GM23248 (cell line): Measurements from ENCODE around the gene TRIM72. TPM values are rescaled to one million over a fixed set of nuclear protein-coding genes. Genes with fewer than 3 reads are reported as not detected.

Source experiments
- DNase-seq: peaks from one replicate; pipeline ENCODE4 v3.0.0-alpha.2; 2015
- H2AFZ ChIP-seq: fragments of 200-600 bp; sonication (generic); 2 replicates; pipeline ENCODE4 v1.6.1; 2016; ENCODE audit warnings: antibody characterized with exemption
- H3F3A ChIP-seq: fragments of 200-600 bp; sonication (generic); 2 replicates; pipeline ENCODE4 v1.6.1; 2016; ENCODE audit warnings: mild to moderate bottlenecking, antibody characterized with exemption, mixed run types; ENCODE audit not compliant: insufficient read depth
- H3K27ac ChIP-seq: fragments of 200-600 bp; sonication (generic); 2 replicates; pipeline ENCODE4 v1.5.1; 2016; ENCODE audit warnings: mild to moderate bottlenecking
- H3K27me3 ChIP-seq: fragments of 200-600 bp; sonication (generic); replicated peaks from 2 replicates; pipeline ENCODE4 v1.6.1; 2016; ENCODE audit warnings: mild to moderate bottlenecking; ENCODE audit not compliant: insufficient read depth
- H3K36me3 ChIP-seq: fragments of 200-600 bp; sonication (generic); 2 replicates; pipeline ENCODE4 v1.6.1; 2016; ENCODE audit warnings: low read depth, mild to moderate bottlenecking
- H3K4me1 ChIP-seq: fragments of 200-600 bp; sonication (generic); 2 replicates; pipeline ENCODE4 v1.6.1; 2016; ENCODE audit warnings: mild to moderate bottlenecking; ENCODE audit not compliant: insufficient read depth
- H3K4me2 ChIP-seq: fragments of 200-600 bp; sonication (generic); one replicate; pipeline ENCODE4 v1.6.1; 2016; ENCODE audit warnings: mild to moderate bottlenecking; ENCODE audit not compliant: unreplicated experiment
- H3K4me3 ChIP-seq: fragments of 200-600 bp; sonication (generic); 2 replicates; pipeline ENCODE4 v1.5.1; 2016; ENCODE audit warnings: mild to moderate bottlenecking
- H3K79me2 ChIP-seq: fragments of 200-600 bp; sonication (generic); 2 replicates; pipeline ENCODE4 v1.6.1; 2016; ENCODE audit warnings: mild to moderate bottlenecking; ENCODE audit not compliant: insufficient read depth
- H3K9ac ChIP-seq: fragments of 200-600 bp; sonication (generic); 2 replicates; pipeline ENCODE4 v1.6.1; 2016; ENCODE audit warnings: mild to moderate bottlenecking
- H3K9me2 ChIP-seq: fragments of 200-600 bp; sonication (generic); 2 replicates; pipeline ENCODE4 v1.6.1; 2016; ENCODE audit warnings: mixed run types, mild to moderate bottlenecking, moderate library complexity; ENCODE audit not compliant: insufficient read depth
- H3K9me3 ChIP-seq: fragments of 200-600 bp; sonication (generic); one replicate; pipeline ENCODE4 v1.6.1; 2017; ENCODE audit warnings: low read depth
- H4K20me1 ChIP-seq: fragments of 200-600 bp; sonication (generic); 2 replicates; pipeline ENCODE4 v1.6.0; 2016; ENCODE audit not compliant: insufficient read depth
- EZH2 ChIP-seq: fragments of 200-600 bp; sonication (generic); IDR thresholded peaks from 2 replicates; pipeline ENCODE4 v1.6.1; 2018; ENCODE audit warnings: antibody characterized with exemption, mild to moderate bottlenecking; ENCODE audit not compliant: insufficient read depth, poor library complexity, severe bottlenecking
- EZH2phosphoT487 ChIP-seq: fragments of 200-600 bp; sonication (generic); IDR thresholded peaks from 2 replicates; pipeline ENCODE4 v1.6.1; 2018; ENCODE audit warnings: antibody characterized with exemption, moderate library complexity, mild to moderate bottlenecking, low read depth; ENCODE audit not compliant: insufficient read depth
- WGBS, 2 experiments: methylation state at CpG; one replicate each; pipeline ENCODE4 v1.1.6; 2015 to 2017; ENCODE audit warnings: low lambda C conversion rate in 2 of 2, low coverage in 1 of 2; ENCODE audit errors: missing lambda C conversion rate in 2 of 2; 5-methylcytosine and 5-hydroxymethylcytosine counted together
- in situ Hi-C: fragments of 300-500 bp; cut with MboI; formaldehyde crosslinking; loops from 2 replicates; pipeline ENCODE4 v1.15.0; 2020
- polyA plus RNA-seq: library from polyadenylated mRNA; unstranded; fragments of >200 nt; fragmentation: Nextera tagmentation; extraction: Ambion mirVana; gene quantifications from 2 replicates; pipeline ENCODE4 v1.2.1, GENCODE V29; 2016
- total RNA-seq: library from RNA; depleted of rRNA; stranded (reverse); fragments of >200 nt; shearing (Covaris generic); gene quantifications from 2 replicates; pipeline ENCODE4 v1.2.3, GENCODE V29; 2014

Gene TRIM72
- total and polyA plus RNA-seq, 2 experiments from 2014 or later: not detected

GRCh38 chr16:31186176-31186575, 27.7 kb upstream of the TRIM72 start:
- peaks cover 44% of the 10 kb centered on the region for H4K20me1 ChIP-seq
- TF ChIP-seq EZH2 (no peak), EZH2phosphoT487 (no peak)
- no peak overlapping the region for H2AFZ ChIP-seq
- in situ Hi-C loops: no loop called here
- H3K4me1 ChIP-seq: peaks cover 18% of the 10 kb centered on the region
- H3K79me2 ChIP-seq: peaks cover 100% of the 10 kb centered on the region
- no peak overlapping the region for H3K9ac ChIP-seq
- no peaks in the 10 kb centered on the region for H3K9me2 ChIP-seq
- no peaks in the 10 kb centered on the region for H3K27me3 ChIP-seq
- H3K27ac ChIP-seq: no peak overlapping the region
- peaks cover 84% of the 10 kb centered on the region for H3F3A ChIP-seq
- 97 to 98% methylated on average over 7 of the region's 7 CpGs for WGBS, 2 experiments
- no peak overlapping the region for H3K4me3 ChIP-seq
- H3K36me3 ChIP-seq: peaks cover 89% of the 10 kb centered on the region
- no peak overlapping the region for H3K4me2 ChIP-seq
- DNase-seq: no peak
- no peaks in the 10 kb centered on the region for H3K9me3 ChIP-seq

- Histone ChIP-seq H3K4me2 (no peak overlapping the region), H3K27ac (no peak overlapping the region), H3K9me3 (no peaks in the 10 kb centered on the region), H3K4me1 (peaks cover 18% of the 10 kb centered on the region), H3K4me3 (no peak overlapping the region), H3K9ac (peak overlapping the region; percentile 7; the same call in 1 of the 2 replicates), H3K79me2 (peaks cover 99% of the 10 kb centered on the region), H2AFZ (no peak overlapping the region), H4K20me1 (peaks cover 38% of the 10 kb centered on the region), H3K27me3 (no peaks in the 10 kb centered on the region), H3K36me3 (peaks cover 98% of the 10 kb centered on the region), H3F3A (peaks cover 84% of the 10 kb centered on the region), H3K9me2 (no peaks in the 10 kb centered on the region)
- in situ Hi-C loops: no loop called here
- 61 to 65% methylated on average over 10 of the region's 10 CpGs for WGBS, 2 experiments
- TF ChIP-seq EZH2 (no peak), EZH2phosphoT487 (no peak)
- no peak for DNase-seq
Observed at GRCh38 chr16:31186930-31187807, 26.8 kb upstream of the TRIM72 start.

GRCh38 chr16:31187808-31188189, 26.1 kb upstream of the TRIM72 start:
- H3K27me3 ChIP-seq: no peaks in the 10 kb centered on the region
- H2AFZ ChIP-seq: no peak overlapping the region
- peaks cover 85% of the 10 kb centered on the region for H3F3A ChIP-seq
- no peak for TF ChIP-seq EZH2phosphoT487
- no peak for TF ChIP-seq EZH2
- H3K4me3 ChIP-seq: no peak overlapping the region
- H3K9ac ChIP-seq: 0 out of 2 replicates have a peak overlapping the region, but pooled peaks have one; percentile 7
- in situ Hi-C loops: no loop called here
- H3K9me3 ChIP-seq: no peaks in the 10 kb centered on the region
- no peak overlapping the region for H3K27ac ChIP-seq
- WGBS, 2 experiments: 81 to 84% methylated on average over 8 of the region's 8 CpGs
- H3K4me1 ChIP-seq: peaks cover 13% of the 10 kb centered on the region
- peaks cover 32% of the 10 kb centered on the region for H4K20me1 ChIP-seq
- H3K9me2 ChIP-seq: no peaks in the 10 kb centered on the region
- H3K4me2 ChIP-seq: no peak overlapping the region
- H3K36me3 ChIP-seq: peaks cover 98% of the 10 kb centered on the region
- peaks cover 97% of the 10 kb centered on the region for H3K79me2 ChIP-seq
- DNase-seq: no peak

GRCh38 chr16:31188450-31189411, 25.2 kb upstream of the TRIM72 start:
- no peaks in the 10 kb centered on the region for H3K27me3 ChIP-seq
- no peak overlapping the region for H3K4me2 ChIP-seq
- H3K36me3 ChIP-seq: peaks cover 98% of the 10 kb centered on the region
- peaks cover 22% of the 10 kb centered on the region for H4K20me1 ChIP-seq
- H3K27ac ChIP-seq: 0 out of 2 replicates have a peak overlapping the region, but pooled peaks have one; percentile 0
- 0 out of 2 replicates have a peak, but pooled peaks cover 4% of the 10 kb centered on the region for H3K4me1 ChIP-seq
- in situ Hi-C loops: no loop called here
- peaks cover 87% of the 10 kb centered on the region for H3F3A ChIP-seq
- 81 to 86% methylated on average over 3 of the region's 3 CpGs for WGBS, 2 experiments
- H3K79me2 ChIP-seq: peaks cover 97% of the 10 kb centered on the region
- no peaks in the 10 kb centered on the region for H3K9me2 ChIP-seq
- DNase-seq: no peak
- H3K9me3 ChIP-seq: no peaks in the 10 kb centered on the region
- TF ChIP-seq EZH2phosphoT487: no peak
- H2AFZ ChIP-seq: no peak overlapping the region
- no peak overlapping the region for H3K4me3 ChIP-seq
- H3K9ac ChIP-seq: peak overlapping the region; percentile 7; the same call in 1 of the 2 replicates
